ENCODE measurements around the gene MGST3.
"Not testable (repeated sequence)": the region's sequence is repeated elsewhere in the genome, so short reads cannot be mapped to it uniquely, and the experiment has no call there.

DNA sequence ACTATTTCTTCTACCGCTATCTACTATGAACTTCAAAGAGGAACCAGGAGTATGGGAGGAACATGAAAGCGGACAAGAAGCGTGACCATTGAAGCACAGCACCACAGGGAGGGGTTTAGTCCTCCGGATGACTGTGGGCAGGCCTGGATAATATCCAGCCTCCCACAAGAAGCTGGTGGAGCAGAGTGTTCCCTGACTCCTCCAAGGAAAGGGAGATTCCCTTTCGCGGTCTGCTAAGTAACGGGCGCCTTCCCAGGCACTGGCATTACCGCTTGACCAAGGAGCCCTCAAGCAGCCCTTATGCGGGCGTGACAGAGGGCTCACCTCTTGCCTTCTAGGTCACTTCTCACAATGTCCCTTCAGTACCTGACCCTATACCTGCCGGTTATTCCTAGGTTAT lies 24.4 kb upstream of the MGST3 start:
- TF ChIP-seq, protein P1, sequence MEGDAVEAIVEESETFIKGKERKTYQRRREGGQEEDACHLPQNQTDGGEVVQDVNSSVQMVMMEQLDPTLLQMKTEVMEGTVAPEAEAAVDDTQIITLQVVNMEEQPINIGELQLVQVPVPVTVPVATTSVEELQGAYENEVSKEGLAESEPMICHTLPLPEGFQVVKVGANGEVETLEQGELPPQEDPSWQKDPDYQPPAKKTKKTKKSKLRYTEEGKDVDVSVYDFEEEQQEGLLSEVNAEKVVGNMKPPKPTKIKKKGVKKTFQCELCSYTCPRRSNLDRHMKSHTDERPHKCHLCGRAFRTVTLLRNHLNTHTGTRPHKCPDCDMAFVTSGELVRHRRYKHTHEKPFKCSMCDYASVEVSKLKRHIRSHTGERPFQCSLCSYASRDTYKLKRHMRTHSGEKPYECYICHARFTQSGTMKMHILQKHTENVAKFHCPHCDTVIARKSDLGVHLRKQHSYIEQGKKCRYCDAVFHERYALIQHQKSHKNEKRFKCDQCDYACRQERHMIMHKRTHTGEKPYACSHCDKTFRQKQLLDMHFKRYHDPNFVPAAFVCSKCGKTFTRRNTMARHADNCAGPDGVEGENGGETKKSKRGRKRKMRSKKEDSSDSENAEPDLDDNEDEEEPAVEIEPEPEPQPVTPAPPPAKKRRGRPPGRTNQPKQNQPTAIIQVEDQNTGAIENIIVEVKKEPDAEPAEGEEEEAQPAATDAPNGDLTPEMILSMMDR (conservative IDR thresholded peaks at IDR 0.05) = not testable (repeated sequence)
- TF ChIP-seq EZH2 (IDR thresholded peaks at IDR 0.05; ENCODE audit: low read depth) = not testable (repeated sequence)

All from PC-9 (cell line).